DMS79 (cell line): ENCODE data around the gene COL23A1.

ENCODE experiments used
- DNase-seq: peaks from one replicate; lab custom pipeline; 2025; lab: John Stamatoyannopoulos, UW

COL23A1 gene

DNA sequence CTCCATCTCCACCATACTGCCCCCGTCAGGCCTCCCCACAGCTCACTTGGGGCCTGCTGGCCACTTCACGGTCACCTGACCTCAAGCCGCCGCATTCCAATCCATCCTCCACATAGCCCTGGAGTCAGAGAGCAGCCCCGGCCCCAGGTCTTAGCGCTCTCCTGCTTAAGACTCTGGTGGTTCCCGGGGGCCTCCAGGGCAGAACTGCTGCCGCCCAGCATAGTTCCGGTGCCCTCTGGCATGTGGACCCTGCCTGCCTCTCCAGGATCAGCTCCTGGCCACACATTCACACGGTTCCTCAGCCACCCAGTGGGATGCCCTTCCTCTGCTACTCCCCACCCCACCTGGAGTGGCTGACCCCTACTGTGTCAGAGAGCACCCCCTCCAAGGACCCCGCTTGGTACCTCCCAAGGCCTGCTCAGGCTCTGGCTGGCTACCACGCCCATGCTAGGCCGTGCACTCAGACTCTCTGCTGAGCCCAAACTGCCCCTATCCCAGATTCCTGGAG, 366.3 kb downstream of the COL23A1 start:
- DNase-seq, result no peak

DNA sequence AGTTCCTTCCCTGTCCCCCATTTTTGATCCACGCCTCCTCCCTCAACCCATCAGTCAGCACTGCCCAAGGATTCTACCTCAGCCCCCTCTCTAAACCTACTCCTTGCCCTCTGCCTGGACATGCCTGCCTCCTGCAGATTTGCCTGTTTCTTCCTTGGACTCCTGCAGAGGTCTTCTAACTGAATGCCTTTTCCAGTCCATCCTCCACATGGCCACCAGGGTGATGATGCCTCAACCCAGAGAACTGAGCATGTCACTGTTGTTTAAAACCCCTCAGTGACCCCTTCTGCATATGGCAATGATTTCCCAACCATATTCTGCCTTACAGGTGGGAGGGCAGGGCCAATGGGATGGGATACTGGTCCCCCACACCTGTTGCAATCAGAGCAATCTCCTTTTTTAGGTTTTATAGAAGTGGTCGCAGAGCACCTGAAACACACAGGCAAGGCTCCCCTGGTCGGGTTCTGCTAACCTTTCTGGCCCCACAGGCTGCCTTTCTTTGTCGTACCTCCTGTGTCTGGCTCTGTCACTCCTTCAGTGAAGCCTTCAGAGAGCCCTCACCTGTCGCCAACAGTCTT, 366.9 kb downstream of the COL23A1 start:
- no peak for DNase-seq

DNA sequence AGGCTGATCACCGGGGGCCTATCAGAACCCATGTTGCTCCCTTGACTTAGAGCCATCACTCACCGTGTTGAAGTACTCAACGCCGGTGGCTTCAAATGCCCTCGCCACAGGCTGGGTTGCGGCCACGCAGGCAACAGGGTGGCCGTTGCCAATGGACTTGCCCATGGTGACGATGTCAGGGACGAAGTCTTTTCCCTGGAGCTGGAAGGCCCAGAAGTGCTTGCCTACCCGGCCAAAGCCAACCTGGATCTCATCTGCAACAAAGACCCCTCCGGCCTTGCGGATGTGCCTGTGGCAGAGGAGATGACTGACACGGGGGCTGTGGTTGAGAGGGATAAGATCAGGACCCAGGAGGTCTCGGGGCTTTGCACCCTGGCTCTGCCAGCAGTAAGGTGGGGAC, 367.9 kb downstream of the COL23A1 start:
- no peak for DNase-seq

DNA sequence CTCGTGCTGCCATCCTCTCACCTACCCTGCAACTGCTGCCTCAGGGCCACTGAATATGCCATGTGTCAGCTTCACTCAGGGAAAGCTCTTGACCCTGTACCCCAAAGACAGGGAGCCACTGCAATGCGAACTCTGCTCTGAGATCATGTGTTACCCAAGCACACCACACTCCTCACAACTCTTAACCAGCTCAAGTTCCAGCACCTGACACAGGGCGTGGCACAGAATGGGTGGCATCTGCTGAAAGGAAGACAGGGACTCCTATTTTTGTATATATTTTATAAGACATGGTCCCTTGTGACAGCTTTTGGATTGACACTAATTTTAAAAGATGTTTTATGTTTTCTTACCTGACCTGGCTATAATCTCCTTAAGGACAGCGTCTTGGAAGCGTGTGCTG, 368.3 kb downstream of the COL23A1 start:
- DNase-seq, result no peak

DNA sequence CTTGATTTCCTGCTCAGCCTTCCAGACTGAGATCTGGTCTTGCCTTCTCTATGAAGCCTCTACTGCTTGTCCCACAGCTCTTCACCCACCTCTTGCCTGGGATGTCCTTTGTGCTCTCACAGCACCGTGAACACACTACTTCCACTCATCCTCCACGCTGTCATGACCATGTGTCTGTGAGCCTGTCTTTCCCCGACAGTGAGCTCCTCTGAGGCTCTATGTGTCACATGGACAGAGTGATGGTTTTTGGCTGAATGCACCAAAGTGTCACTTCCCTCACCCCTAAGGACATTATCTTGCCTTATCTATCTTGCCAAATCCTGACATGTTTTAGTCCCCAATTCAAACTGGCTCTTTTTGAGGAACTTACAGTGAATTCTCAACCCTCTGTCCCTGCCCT, 368.9 kb downstream of the COL23A1 start:
- DNase-seq, result no peak

DNA sequence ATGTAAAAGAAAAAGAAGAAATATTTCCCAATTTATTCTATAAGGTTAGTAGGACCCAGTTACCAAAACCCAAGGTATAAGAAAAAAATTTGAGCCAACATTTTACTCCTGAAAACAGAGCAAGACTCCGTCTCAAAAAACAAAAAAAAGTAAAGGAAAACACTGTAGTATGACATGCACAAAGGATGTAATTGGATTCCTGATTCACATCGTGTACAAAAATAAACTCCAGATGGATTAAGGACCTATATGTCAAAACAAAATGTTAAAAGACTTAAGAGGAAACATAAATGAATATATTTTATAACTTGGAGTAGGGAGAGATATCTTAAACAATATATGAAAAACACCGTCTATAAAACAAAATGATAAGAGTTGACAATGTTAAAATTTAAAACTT, 371.4 kb downstream of the COL23A1 start:
- DNase-seq, result no peak

DNA sequence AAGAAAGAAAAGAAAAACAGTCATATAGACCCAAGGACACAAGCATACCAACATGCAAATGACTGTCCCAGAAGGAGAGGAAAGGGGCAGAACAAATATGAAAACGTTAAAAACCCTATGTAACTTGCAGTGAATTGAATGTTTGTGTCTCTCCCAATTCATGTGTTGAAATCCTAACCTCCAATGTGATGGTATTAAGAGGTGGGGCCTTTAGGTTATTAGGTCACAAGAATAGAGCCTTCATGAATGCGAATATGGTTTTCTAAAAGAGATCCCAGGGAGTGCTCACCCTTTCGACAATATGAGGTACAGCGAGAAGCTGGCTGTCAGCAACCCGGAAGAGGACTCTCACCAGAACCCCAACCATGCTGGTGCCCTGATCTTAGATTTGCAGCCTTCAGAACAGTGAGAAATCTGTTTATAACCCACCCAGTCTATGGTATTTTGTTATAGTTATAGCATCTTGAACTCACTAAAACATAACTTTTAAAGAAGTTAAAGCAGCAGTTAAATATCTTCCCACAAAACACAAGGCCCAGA, 371.9 kb downstream of the COL23A1 start:
- DNase-seq, result no peak

DNA sequence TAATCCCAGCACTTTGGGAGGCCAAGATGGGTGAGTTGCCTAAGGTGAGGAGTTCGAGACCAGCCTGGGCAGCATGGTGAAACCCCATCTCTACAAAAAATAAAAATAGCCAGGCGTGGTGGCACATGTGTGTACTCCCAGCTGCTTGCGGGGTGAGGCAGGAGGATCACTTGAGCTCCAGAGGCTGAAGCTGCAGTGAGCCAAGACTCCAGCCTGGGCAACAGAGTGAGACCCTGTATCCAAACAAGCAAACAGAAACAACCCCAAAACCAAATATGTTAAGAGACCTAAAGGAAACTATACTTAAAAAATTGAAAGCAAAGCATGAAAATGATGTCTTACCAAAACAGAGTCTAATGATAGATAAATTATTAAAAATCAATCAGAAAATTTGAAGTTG, 373.4 kb downstream of the COL23A1 start:
- no peak for DNase-seq

DNA sequence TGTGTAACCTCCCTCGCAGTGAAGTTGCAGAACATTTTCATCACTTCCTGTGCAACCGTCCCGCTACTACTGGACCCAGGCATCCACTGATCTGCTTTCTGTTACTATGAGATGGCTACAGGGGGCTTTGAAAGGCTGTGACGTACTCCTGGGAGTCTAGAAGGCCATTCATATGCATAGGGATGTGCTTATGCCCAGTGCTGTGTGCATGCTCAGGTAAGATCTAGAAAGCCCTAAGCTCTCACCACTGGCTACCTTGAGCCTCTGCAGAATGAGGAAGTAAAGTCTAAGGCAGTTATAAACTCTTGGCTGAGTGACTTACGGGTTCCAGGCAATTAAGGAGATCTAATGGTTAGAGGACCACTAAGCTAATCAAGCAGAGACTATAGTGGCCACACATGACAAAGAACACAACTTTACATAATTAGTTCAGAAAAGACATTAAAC, 374.1 kb downstream of the COL23A1 start:
- no peak for DNase-seq

DNA sequence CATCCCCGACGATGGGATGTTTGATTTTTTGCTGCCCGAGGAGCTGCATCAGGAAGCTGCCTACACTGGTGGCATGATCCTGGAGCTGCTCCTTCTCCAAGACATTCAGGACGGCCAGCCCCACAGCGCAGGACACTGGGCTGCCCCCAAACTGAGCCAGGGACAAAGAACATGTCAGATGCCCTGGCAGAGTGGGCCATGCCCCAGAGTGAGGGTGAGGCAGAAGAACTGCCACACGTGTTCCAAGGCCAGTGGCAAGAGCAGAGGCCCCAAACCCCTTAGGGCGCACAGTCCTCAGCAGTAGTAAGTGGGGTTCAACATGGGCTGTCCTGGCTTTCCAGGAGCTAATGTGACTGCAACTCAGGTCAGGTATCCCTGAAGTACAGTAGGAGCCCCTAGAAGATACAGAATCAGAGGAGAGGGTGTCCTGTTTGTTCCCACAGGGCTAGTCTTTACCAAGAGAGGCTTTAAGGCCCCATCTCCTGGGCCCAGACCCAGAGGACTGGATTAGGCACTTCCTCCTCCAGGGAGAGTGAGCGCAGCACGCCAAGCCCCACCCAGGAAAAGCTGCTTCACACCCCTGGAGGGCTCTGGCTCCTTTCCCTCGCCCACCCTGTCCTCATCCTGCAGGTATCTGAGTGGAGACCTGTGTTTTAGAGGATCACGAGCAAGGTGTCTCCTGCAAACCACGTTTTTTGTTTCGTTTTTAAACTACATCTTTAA, 374.8 kb downstream of the COL23A1 start:
- DNase-seq, result no peak

DNA sequence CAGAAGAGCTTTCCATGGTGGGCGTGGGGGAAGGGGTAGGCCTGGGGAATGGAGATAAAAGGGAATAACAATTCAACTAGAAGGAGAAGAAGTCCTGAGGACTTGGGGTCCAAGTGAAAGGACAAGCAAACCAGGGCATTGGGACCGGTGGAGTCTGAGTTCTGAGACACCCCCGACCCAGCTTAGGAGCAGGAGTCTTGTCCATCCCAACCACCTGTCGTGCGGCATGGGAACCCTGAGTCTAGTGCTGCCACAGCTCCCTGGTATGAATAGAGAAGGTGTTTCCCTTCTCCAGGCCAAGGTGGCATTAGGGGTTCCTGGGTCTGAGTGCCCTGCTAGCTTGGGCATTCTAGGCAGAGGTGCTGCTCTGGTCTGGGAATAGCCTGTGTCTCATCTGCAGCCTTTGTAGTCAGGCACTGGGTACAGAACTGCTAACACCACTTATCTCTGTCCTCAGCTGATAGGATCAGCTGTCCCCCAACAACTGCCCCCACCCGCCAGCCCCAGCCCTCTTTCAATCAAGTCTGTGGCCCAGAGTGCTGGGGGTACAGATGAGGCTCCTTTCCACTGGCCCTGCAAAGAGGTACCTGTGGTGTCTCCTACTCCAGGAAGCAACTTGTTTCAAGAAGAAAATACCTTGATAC, 375.9 kb downstream of the COL23A1 start:
- DNase-seq, result no peak

DNA sequence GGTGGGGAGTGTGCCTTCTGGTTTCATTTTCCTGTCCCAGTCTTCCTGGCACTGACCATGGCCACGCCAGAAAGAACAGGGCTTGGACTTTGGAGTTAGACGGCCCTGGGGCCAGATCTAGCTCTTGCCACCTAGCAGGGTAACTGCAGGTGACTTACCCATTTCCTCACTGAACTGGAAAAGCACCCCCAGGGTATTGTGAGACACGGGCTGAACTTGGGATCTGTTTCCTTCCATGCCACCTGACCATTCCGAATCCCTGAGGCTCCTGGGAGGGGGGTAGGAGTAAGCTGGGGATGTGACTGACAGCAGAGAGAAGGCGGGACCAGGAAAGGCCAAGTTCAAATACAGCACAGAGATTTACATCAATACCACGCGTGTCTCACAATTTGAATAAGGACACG, 376.4 kb downstream of the COL23A1 start:
- no peak for DNase-seq

DNA sequence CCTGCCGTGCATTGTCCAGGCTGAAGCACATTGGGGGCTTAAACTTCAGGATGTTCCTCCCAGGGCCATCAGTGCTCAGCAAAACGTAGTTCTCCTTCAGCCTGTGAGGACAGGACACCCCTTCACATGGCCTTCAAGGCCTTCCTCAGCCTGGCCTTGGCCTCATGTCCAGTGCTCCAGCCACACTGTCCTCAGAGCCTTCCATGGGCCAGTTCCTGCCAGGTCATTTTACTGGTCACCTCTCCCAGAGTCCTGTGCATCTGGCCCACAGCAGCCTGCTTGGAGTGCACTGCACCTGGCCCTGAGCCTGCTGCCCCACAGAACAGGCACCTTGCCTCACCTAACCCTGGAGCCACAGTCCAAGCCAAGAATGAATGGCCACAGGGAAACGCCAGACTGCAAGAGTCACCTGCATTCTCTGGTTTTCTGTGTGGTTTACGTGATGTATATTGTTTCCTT, 377.2 kb downstream of the COL23A1 start:
- no peak for DNase-seq

DNA sequence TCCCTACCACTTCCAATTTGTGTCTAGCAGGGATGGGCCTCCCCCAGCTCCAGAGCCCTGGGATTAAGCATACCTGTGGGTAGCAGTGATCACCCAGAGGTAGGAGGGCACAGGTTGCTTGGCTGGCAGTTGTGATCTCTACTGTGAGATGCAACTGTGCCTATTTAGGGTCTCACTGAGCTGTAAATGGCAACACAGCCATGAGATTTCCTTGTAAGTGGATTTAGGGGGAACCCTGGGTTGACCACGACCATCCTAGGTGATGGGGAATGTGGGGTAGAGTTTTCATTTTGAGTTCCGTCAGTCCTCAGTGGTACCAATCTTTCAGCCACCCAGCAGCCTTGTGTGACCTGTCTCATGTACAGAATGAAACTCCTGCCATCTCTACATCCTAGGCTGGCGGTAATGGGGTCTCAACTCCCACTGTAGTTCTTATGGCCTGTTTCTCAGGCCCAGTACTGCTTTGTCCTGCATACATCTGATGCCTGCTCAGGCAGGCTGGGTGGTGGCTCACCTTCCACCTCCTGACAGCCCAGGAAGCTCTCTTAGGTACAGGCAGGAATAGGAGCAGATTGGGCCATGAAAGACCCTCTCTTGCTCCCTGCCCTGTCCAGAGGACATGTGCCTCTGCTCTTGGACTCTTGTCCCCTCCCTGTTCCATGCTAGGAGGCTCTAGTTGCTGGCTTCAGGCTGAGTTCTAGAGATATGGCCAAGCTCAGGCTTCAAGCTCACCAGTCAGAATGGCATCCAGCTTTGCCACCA, 377.8 kb downstream of the COL23A1 start:
- DNase-seq, result no peak

DNA sequence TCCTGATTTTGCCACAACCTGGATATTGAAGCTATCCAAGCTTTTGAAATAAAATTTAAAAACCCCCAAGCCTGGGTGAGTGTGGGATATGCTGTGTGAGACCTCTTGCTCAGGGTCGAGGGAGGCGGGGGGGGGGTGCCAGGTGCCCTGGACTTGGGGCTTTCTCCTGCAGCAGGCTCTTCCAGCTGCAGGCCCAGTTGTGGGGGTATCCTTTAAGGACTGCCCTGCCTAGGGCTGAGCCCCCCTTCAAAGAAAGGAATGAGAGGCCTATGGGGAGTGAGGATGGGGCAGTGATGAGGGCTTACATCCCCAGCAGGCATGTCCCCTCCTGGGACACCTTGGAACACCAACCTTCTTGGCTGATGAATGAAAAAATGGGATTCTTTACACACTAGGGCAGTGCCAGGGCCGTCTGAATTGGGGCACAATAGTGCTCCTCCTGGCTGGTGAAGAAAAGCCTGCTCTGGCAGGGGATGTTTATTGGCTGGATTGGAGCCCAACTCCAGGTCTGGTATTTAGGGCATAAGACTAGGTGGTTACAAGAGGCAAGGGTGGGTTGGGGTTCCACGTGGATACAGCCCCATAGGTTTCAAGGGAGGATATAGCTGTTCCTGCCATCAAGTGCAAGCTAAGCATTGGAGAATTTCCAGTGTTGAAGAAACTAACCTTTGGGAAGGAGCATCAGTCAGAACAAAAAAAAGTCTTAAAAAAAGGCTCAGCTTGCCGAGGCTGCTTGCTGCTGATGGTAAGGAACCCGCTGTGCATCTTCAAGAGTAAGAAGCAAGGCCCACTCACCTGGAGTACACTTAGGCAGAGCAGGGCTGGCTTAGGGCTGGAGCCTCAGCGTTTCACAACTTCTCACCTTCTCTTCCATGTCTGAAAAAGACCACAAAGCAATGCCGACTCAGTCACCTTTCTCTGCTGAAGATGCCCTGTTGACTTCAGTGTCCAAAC, 378.8 kb downstream of the COL23A1 start:
- no peak for DNase-seq

DNA sequence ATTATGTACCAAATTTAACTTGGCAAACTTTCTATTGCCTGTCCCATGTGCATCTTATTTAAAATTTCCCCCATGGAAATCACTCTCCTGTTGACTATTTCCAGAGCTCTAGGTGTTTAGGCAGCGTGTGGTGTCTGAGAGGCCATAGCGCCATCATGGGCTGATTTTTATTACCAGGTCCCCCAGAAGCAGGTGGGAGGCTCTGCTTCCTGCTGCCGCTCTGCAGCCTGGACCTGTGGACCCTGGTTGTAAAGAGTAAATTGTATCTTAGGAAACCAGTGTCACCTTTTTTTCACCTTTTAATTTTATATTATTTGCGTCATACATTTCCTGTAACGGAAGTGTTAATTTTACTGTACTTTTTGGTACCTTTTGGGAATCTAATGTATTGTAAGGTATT, 379.5 kb downstream of the COL23A1 start:
- no peak for DNase-seq

DNA sequence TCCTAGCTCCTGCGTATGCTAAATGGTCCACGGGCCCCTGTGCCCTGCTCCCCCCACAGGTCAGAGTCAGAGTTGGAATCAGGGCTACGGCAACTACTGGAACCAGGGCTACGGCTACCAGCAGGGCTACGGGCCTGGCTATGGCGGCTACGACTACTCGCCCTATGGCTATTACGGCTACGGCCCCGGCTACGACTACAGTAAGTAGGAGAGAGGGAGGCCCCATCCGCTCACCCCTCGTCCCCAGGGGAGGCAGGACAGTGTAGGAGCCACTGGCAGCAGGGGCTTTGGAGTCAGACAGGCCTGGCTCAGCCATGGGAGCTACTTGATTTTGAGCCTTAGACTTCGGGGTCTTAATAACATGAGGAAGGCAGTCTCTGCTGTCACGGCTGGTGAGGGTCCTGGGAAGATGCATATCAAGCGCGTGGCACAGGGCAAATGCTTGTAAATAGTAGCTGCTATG, 380.1 kb downstream of the COL23A1 start:
- no peak for DNase-seq

DNA sequence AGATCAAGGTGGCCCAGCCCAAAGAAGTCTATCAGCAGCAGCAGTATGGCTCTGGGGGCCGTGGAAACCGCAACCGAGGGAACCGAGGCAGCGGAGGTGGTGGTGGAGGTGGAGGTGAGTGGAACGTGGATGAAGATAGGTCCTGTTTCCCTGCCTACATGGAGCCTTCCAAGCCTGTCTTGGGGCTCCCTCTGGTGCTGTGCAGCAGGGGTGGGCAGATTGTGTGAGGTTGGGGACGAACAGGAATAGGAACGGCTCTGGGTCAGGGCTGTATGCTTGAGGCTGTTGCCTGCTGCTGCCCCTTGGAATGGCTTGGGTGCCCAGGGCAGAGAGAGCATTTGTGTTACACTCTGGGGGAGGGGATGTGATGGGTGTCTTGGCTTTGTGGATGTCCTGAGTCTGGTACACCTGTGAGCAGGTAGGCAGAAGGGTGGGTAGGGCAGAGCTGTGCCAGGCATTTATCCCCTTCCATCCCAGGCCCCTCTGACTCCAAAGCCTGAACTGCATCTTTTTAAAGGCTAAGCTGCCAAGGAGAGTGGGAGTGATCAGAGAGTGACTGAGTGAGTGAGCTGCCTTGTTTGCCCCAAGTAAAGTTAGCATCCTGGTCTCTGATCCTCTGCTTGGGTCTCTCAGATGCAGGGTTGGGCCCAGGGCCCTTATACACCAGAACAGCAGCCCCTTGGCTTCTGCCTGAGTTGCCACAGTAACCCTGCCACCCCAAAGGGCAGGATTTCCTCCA, 380.7 kb downstream of the COL23A1 start:
- no peak for DNase-seq

DNA sequence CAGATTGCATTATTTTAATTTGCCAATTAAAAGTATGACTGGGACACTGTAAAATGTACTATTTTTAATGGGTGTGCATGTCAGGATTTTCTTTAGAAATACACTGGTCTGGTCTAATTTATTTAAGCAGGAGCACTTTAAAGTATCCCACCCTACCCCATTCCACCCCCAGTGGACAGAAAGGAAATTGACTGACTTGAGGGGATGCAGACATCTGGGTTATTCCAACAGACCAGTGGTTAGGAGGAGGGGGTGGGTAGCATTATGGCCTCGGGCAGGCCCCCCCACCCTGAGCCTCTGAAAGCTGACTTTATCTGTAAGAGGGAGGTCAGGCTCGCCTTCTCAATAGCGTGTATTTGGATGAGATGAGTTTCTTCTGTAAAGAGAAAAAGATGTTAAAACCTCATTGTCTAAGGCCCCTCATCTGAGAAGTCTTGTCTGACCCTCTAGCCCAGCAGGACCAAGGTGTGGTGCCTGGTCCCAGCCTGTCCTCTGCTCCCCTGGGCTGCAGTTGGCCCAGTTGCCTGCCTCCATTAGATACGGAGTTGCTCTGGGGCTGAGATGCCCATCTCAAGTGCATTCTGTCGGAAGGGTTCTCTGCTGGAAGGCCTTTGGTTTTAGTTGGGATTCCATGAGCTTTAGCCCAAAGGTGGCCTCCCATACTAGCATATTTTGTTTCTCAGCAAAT, 381.5 kb downstream of the COL23A1 start:
- no peak for DNase-seq

DNA sequence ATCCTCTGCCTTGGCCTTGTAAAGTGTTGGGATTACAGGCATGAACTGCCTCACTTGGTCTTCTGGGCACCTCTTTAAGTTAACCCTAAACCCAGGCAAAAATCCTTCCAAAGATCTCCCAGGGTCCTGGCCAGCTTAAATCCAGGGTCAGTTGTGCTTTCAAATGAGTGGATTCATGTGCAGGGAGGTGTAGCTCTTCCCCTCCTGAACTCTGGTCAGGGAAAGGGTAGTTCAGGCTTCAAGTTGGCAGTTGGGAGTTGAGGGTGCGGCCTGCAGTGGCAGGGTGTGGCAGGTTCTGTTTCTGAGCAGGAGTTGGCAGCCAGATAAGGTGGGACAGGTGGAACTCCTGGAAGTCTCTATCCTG, 382.3 kb downstream of the COL23A1 start:
- DNase-seq, result no peak
